Measurements from ENCODE around the gene ITPKA. TPM values are rescaled to one million over a fixed set of nuclear protein-coding genes. Genes with fewer than 3 reads are reported as not detected.
A peak's percentile ranks its signal among the peaks of the same experiment; 100 is the strongest.

ITPKA gene
- total and polyA plus RNA-seq, 2 of the 13 experiments (the other 11 are each of a cell fraction or from before 2014, with no cell fraction given), result 13.2 to 41.3 TPM

DNA sequence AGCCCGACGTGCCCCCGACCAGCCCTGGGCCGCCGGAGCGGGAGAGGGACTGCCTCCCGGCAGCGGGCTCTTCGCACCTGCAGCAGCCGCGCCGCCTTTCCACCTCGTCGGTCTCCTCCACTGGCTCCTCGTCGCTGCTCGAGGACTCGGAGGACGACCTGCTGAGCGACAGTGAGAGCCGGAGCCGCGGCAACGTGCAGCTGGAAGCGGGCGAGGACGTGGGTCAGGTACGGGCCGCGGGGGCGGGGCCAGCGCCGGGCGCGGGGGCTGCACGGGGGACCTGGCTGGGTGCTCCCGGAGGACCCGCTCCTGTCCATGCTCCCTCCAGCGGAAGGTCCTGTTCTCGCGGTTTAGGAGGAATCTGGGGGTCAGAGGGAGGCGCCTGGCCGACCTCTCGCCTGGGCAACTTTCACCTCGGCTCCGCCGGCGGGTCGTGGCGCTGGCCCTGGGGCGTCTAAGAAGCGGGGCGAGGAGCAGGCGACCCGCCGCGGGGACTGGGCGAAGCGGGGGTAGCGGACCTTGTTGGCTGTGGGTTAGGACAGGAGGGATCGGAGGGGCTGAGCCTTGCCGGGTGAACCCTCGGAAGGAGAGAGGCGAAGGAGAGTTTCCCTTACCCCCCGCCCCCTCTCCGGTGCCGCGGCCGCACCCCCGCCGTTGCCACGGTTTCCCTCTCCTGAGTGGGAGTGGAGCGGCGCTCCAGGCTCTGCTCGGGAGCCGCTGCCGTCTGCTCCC, 682 bp downstream of the ITPKA start (continued):
- TF ChIP-seq CBFB (CRISPR knock-in tag; IDR thresholded peaks at IDR 0.05) (peak; percentile 64; the same call in 1 of the 2 replicates), ZNF264 (CRISPR knock-in tag; IDR thresholded peaks at IDR 0.05) (peak; percentile 75; the same call in 1 of the 2 replicates), ZNF33B (CRISPR knock-in tag; IDR thresholded peaks at IDR 0.05) (peak; percentile 49; the same call in 1 of the 2 replicates), BRCA1 (CRISPR knock-in tag; IDR thresholded peaks at IDR 0.05) (peak; percentile 73; the same call in 1 of the 2 replicates), ZNF296 (CRISPR knock-in tag; conservative IDR thresholded peaks at IDR 0.05) (peak; percentile 67; the same call in 1 of the 2 replicates), ZNF562 (CRISPR knock-in tag; IDR thresholded peaks at IDR 0.05; ENCODE audit: borderline replicate concordance) (0 out of 2 replicates have a peak, but pooled peaks have one; percentile 40), STAG1 (CRISPR knock-in tag; IDR thresholded peaks at IDR 0.05) (no peak; the same call in 1 of the 2 replicates), SRY (CRISPR knock-in tag; IDR thresholded peaks at IDR 0.05) (peak; percentile 12; the same call in 1 of the 2 replicates), ZNF30 (CRISPR knock-in tag; IDR thresholded peaks at IDR 0.05) (0 out of 2 replicates have a peak, but pooled peaks have one; percentile 74), NR2F1 (CRISPR knock-in tag; IDR thresholded peaks at IDR 0.05) (0 out of 4 replicates have a peak, but pooled peaks of 1 of the 2 experiments have one; percentile 4), NFE2L2 (IDR thresholded peaks at IDR 0.05; ENCODE audit: low read length) (no peak), ZNF768 (CRISPR knock-in tag; IDR thresholded peaks at IDR 0.05) (peak; percentile 49; the same call in 1 of the 2 replicates), ZNF782 (CRISPR knock-in tag; IDR thresholded peaks at IDR 0.05; ENCODE audit: borderline replicate concordance) (0 out of 2 replicates have a peak, but pooled peaks have one; percentile 39), NR1H2 (CRISPR knock-in tag; IDR thresholded peaks at IDR 0.05; ENCODE audit: borderline replicate concordance, low read depth) (0 out of 2 replicates have a peak, but pooled peaks have one; percentile 64), TGIF2 (CRISPR knock-in tag; IDR thresholded peaks at IDR 0.05) (peak; percentile 26; the same call in 1 of the 2 replicates), REPIN1 (CRISPR knock-in tag; IDR thresholded peaks at IDR 0.05; ENCODE audit: borderline replicate concordance, low read depth) (peak; percentile 47; the same call in 1 of the 2 replicates), SP5 (CRISPR knock-in tag; IDR thresholded peaks at IDR 0.05; ENCODE audit: borderline replicate concordance, low read depth) (peak; percentile 47; the same call in 1 of the 2 replicates), ISL2 (CRISPR knock-in tag; IDR thresholded peaks at IDR 0.05) (peak; percentile 49), ZNF703 (CRISPR knock-in tag; IDR thresholded peaks at IDR 0.05; ENCODE audit: borderline replicate concordance) (0 out of 2 replicates have a peak, but pooled peaks have one; percentile 17), ZNF501 (CRISPR knock-in tag; IDR thresholded peaks at IDR 0.05) (peak; percentile 17; the same call in 1 of the 2 replicates), WIZ (CRISPR knock-in tag; IDR thresholded peaks at IDR 0.05) (no peak), NR2F2 (IDR thresholded peaks at IDR 0.05; ENCODE audit: borderline replicate concordance, low read depth) (no peak), ZNF577 (CRISPR knock-in tag; IDR thresholded peaks at IDR 0.05; ENCODE audit: borderline replicate concordance, low read depth) (no peak), ZNF737 (CRISPR knock-in tag; IDR thresholded peaks at IDR 0.05; ENCODE audit: borderline replicate concordance) (no peak), CHD2 (IDR thresholded peaks at IDR 0.05; ENCODE audit: low read depth, low read length) (peak; percentile 82), NRL (CRISPR knock-in tag; IDR thresholded peaks at IDR 0.05; ENCODE audit: borderline replicate concordance) (peak; percentile 70; the same call in 1 of the 2 replicates), ETV6 (CRISPR knock-in tag; conservative IDR thresholded peaks at IDR 0.05) (0 out of 2 replicates have a peak, but pooled peaks have one; percentile 64)
- TF ChIP-seq, protein P1, sequence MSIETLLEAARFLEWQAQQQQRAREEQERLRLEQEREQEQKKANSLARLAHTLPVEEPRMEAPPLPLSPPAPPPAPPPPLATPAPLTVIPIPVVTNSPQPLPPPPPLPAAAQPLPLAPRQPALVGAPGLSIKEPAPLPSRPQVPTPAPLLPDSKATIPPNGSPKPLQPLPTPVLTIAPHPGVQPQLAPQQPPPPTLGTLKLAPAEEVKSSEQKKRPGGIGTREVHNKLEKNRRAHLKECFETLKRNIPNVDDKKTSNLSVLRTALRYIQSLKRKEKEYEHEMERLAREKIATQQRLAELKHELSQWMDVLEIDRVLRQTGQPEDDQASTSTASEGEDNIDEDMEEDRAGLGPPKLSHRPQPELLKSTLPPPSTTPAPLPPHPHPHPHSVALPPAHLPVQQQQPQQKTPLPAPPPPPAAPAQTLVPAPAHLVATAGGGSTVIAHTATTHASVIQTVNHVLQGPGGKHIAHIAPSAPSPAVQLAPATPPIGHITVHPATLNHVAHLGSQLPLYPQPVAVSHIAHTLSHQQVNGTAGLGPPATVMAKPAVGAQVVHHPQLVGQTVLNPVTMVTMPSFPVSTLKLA (IDR thresholded peaks at IDR 0.05), result no peak
